WTC11 (cell line): ENCODE results near the gene KIF21B. TPM values are rescaled to one million over a fixed set of nuclear protein-coding genes. Genes with fewer than 3 reads are reported as not detected.

Experiments
- ATAC-seq: fragments of 200-7000 bp; cut with Tn5 transposase; 2 replicates; pipeline ENCODE4 v1.10.0; 2021; ENCODE audit warnings: mild to moderate bottlenecking, moderate library complexity
- CTCF ChIA-PET: fragments of 300-600 bp; sonication (Branson Sonifier 250); formaldehyde crosslinking; loops from one replicate; lab custom pipeline; 2021; ENCODE audit warnings: antibody characterized with exemption; lab: Charles Lee
- POLR2A ChIA-PET: fragments of 350-600 bp; sonication (Branson Sonifier 250); formaldehyde crosslinking; loops from one replicate; lab custom pipeline; 2021; ENCODE audit warnings: antibody characterized with exemption; lab: Charles Lee
- DNase-seq: peaks from one replicate; pipeline ENCODE4 v3.0.0; 2021; ENCODE audit warnings: low spot score
- H3K27ac Mint-ChIP-seq: 2 replicates; pipeline ENCODE4 v1.8.0; 2021; ENCODE audit warnings: mixed read lengths
- H3K27me3 Mint-ChIP-seq: 2 replicates; pipeline ENCODE4 v1.8.0; 2021; ENCODE audit warnings: low read depth, mild to moderate bottlenecking, moderate library complexity, mixed read lengths
- H3K36me3 Mint-ChIP-seq: 2 replicates; pipeline ENCODE4 v1.8.0; 2021; ENCODE audit warnings: mixed read lengths
- H3K4me1 Mint-ChIP-seq: 2 replicates; pipeline ENCODE4 v1.8.0; 2022; ENCODE audit warnings: mixed read lengths
- H3K4me3 Mint-ChIP-seq: 2 replicates; pipeline ENCODE4 v1.8.0; 2021; ENCODE audit warnings: mild to moderate bottlenecking, moderate library complexity, mixed read lengths
- H3K9me3 Mint-ChIP-seq: 2 replicates; pipeline ENCODE4 v1.8.0; 2021; ENCODE audit warnings: mixed read lengths
- CBFB ChIP-seq: sonication (generic); formaldehyde crosslinking; IDR thresholded peaks from 2 replicates; pipeline ENCODE4 v1.8.1; 2022; ENCODE audit warnings: mild to moderate bottlenecking, low read depth, missing genetic modification reagents
- E2F1 ChIP-seq: sonication (generic); formaldehyde crosslinking; IDR thresholded peaks from 2 replicates; pipeline ENCODE4 v1.8.0; 2022; ENCODE audit warnings: mild to moderate bottlenecking, missing genetic modification reagents
- FOXJ3 ChIP-seq: sonication (generic); formaldehyde crosslinking; IDR thresholded peaks from 2 replicates; pipeline ENCODE4 v1.9.0; 2021; ENCODE audit warnings: missing genetic modification reagents, mild to moderate bottlenecking, borderline replicate concordance
- FOXP4 ChIP-seq: sonication (generic); formaldehyde crosslinking; IDR thresholded peaks from 2 replicates; pipeline ENCODE4 v1.8.0; 2022; ENCODE audit warnings: mild to moderate bottlenecking, missing genetic modification reagents
- GTF2I ChIP-seq: fragments of 250-450 bp; sonication (Bioruptor Pico); conservative IDR thresholded peaks from 2 replicates; pipeline ENCODE4 v1.4.0; 2021; ENCODE audit warnings: mild to moderate bottlenecking
- HMGA2 ChIP-seq: fragments of 250-450 bp; sonication (Bioruptor Pico); IDR thresholded peaks from 2 replicates; pipeline ENCODE4 v1.4.0; 2021; ENCODE audit warnings: mild to moderate bottlenecking, moderate library complexity
- IRF1 ChIP-seq: sonication (generic); formaldehyde crosslinking; IDR thresholded peaks from 2 replicates; pipeline ENCODE4 v1.8.0; 2023; ENCODE audit warnings: missing genetic modification reagents
- JUN ChIP-seq: sonication (generic); formaldehyde crosslinking; IDR thresholded peaks from 2 replicates; pipeline ENCODE4 v1.8.0; 2023; ENCODE audit warnings: mild to moderate bottlenecking, missing genetic modification reagents
- KAT7 ChIP-seq: sonication (generic); formaldehyde crosslinking; IDR thresholded peaks from 2 replicates; pipeline ENCODE4 v1.8.1; 2023; ENCODE audit warnings: missing genetic modification reagents, mild to moderate bottlenecking, borderline replicate concordance
- NR1H2 ChIP-seq: sonication (generic); formaldehyde crosslinking; IDR thresholded peaks from 2 replicates; pipeline ENCODE4 v1.9.0; 2021; ENCODE audit warnings: mild to moderate bottlenecking, moderate library complexity, missing genetic modification reagents
- RORB ChIP-seq: fragments of 250-450 bp; sonication (Bioruptor Pico); IDR thresholded peaks from 2 replicates; pipeline ENCODE4 v1.9.0; 2021; ENCODE audit warnings: mild to moderate bottlenecking
- SOX15 ChIP-seq: fragments of 250-450 bp; sonication (Bioruptor Pico); IDR thresholded peaks from 2 replicates; pipeline ENCODE4 v1.9.0; 2021; ENCODE audit warnings: mild to moderate bottlenecking
- USF2 ChIP-seq: sonication (generic); formaldehyde crosslinking; IDR thresholded peaks from 2 replicates; pipeline ENCODE4 v1.8.1; 2023; ENCODE audit warnings: mild to moderate bottlenecking, missing genetic modification reagents, moderate library complexity
- ZNF423 ChIP-seq: fragments of 250-450 bp; sonication (Bioruptor Pico); IDR thresholded peaks from 2 replicates; pipeline ENCODE4 v2.1.2; 2022; ENCODE audit warnings: mild to moderate bottlenecking, moderate library complexity
- total RNA-seq: library from RNA; stranded (reverse); gene quantifications from 3 replicates; pipeline ENCODE4 v1.2.3, GENCODE V29; 2021

Gene KIF21B
- total RNA-seq, 1 experiment from 2014 or later, result 19.4 TPM

GRCh38 chr1:201008666-201009360, 14.7 kb downstream of the KIF21B start:
- no peaks in the 10 kb centered on the region for H3K9me3 Mint-ChIP-seq

GRCh38 chr1:201007481-201007880, 16.0 kb downstream of the KIF21B start:
- ATAC-seq, result no peak
- CTCF ChIA-PET, result no interaction called here
- H3K36me3 Mint-ChIP-seq, result no peaks in the 10 kb centered on the region
- no peaks in the 10 kb centered on the region for H3K27me3 Mint-ChIP-seq
- no peak for TF ChIP-seq E2F1
- TF ChIP-seq, all 79 proteins: peak for 0
- POLR2A ChIA-PET, result no interaction called here
- H3K9me3 Mint-ChIP-seq, result no peaks in the 10 kb centered on the region
- no peak overlapping the region for H3K4me3 Mint-ChIP-seq
- peaks cover 11% of the 10 kb centered on the region for H3K4me1 Mint-ChIP-seq
- no peak overlapping the region for H3K27ac Mint-ChIP-seq
- no peak for DNase-seq

More at GRCh38 chr1:201008666-201009360, 14.7 kb downstream of the KIF21B start:
- no peaks in the 10 kb centered on the region for H3K36me3 Mint-ChIP-seq
- H3K27me3 Mint-ChIP-seq, result no peaks in the 10 kb centered on the region
- peaks cover 11% of the 10 kb centered on the region for H3K4me1 Mint-ChIP-seq
- peak; percentile 21 for ATAC-seq
- no peak for DNase-seq
- no peak overlapping the region for H3K27ac Mint-ChIP-seq
- POLR2A ChIA-PET, result interaction anchor here (0.5 kb wide), 1 partner anchor 385 kb away, joined by 3 read pairs; no protein-coding TSS in a partner anchor
- no peak overlapping the region for H3K4me3 Mint-ChIP-seq
- CTCF ChIA-PET, result interaction anchor here (0.8 to 3.8 kb wide), 5 partner anchors 13 to 111 kb away, joined by 3 to 23 read pairs (median 15); no protein-coding TSS in a partner anchor
- TF ChIP-seq ZNF423 (CRISPR knock-in tag) (no peak), JUN (CRISPR knock-in tag) (no peak), IRF1 (CRISPR knock-in tag) (no peak), SOX15 (CRISPR knock-in tag) (no peak)

- peaks cover 11% of the 10 kb centered on the region for H3K4me1 Mint-ChIP-seq
- H3K27ac Mint-ChIP-seq, result no peak overlapping the region
- ChIA-PET CTCF (interaction anchor here (1.2 to 2.0 kb wide), 3 partner anchors 19 to 34 kb away, joined by 3 to 13 read pairs (median 7); no protein-coding TSS in a partner anchor), POLR2A (no interaction called here)
- no peaks in the 10 kb centered on the region for H3K9me3 Mint-ChIP-seq
- DNase-seq, result no peak
- ATAC-seq, result no peak
- no peaks in the 10 kb centered on the region for H3K27me3 Mint-ChIP-seq
- H3K4me3 Mint-ChIP-seq, result no peak overlapping the region
- TF ChIP-seq CBFB (CRISPR knock-in tag) (no peak), GTF2I (no peak), FOXP4 (CRISPR knock-in tag) (no peak), FOXJ3 (CRISPR knock-in tag) (no peak), NR1H2 (no peak), IRF1 (CRISPR knock-in tag) (no peak), USF2 (CRISPR knock-in tag) (no peak)
- no peaks in the 10 kb centered on the region; the same call in 1 of the 2 replicates for H3K36me3 Mint-ChIP-seq
Observed at GRCh38 chr1:201006450-201006849, 17.1 kb downstream of the KIF21B start.

- Mint-ChIP-seq H3K4me3 (no peak overlapping the region), H3K36me3 (no peaks in the 10 kb centered on the region; the same call in 1 of the 2 replicates), H3K27ac (no peak overlapping the region), H3K4me1 (peaks cover 5% of the 10 kb centered on the region), H3K9me3 (no peaks in the 10 kb centered on the region), H3K27me3 (no peaks in the 10 kb centered on the region)
- no peak for ATAC-seq
- no peak for TF ChIP-seq KAT7 (CRISPR knock-in tag)
- no peak for TF ChIP-seq RORB (CRISPR knock-in tag)
- no peak for TF ChIP-seq HMGA2
- TF ChIP-seq, all 79 proteins: peak for 0
- CTCF ChIA-PET, result interaction anchor here (0.7 to 1.9 kb wide), 3 partner anchors 12 to 33 kb away, joined by 3 to 7 read pairs (median 5); no protein-coding TSS in a partner anchor
- POLR2A ChIA-PET, result no interaction called here
- no peak for DNase-seq
Observed at GRCh38 chr1:201004732-201005131, 18.8 kb downstream of the KIF21B start.
